Brain microvascular endothelial cell (primary cell): ENCODE data around the gene LMX1B.

Experiments
- DNase-seq: peaks from one replicate; pipeline ENCODE4 v3.0.0-alpha.2; 2020
- H3K27ac ChIP-seq: fragments of 250-450 bp; sonication (Bioruptor Pico); 2 replicates; pipeline ENCODE4 v1.5.1; 2020; ENCODE audit warnings: mild to moderate bottlenecking, moderate library complexity
- H3K27me3 ChIP-seq: fragments of 250-450 bp; sonication (Bioruptor Pico); replicated peaks from 2 replicates; pipeline ENCODE4 v1.5.1; 2020; ENCODE audit warnings: mild to moderate bottlenecking
- H3K36me3 ChIP-seq: fragments of 250-450 bp; sonication (Bioruptor Pico); replicated peaks from 2 replicates; pipeline ENCODE4 v1.5.1; 2020; ENCODE audit warnings: mild to moderate bottlenecking
- H3K4me3 ChIP-seq: 2 replicates; pipeline ENCODE4 v1.5.1; 2011; ENCODE audit warnings: low read depth, mild to moderate bottlenecking, control low read depth, low read length, moderate library complexity
- CTCF ChIP-seq: IDR thresholded peaks from 2 replicates; pipeline ENCODE4 v1.5.1; 2011; ENCODE audit warnings: low read depth, mild to moderate bottlenecking, moderate library complexity, low read length, control low read depth, inconsistent platforms; ENCODE audit errors: missing control alignments
- in situ Hi-C: cut with HindIII; loops from 2 replicates; pipeline ENCODE4 v1.10.0; 2017; ENCODE audit warnings: low sequenced_read_pairs, low pct_ligation_motif_present

Gene LMX1B

GRCh38 chr9:126617003-126617822, 3.5 kb downstream of the LMX1B start:
- H3K36me3 ChIP-seq: no peaks in the 10 kb centered on the region
- in situ Hi-C loops: no loop called here
- H3K27ac ChIP-seq: no peak overlapping the region
- H3K27me3 ChIP-seq: peaks cover 81% of the 10 kb centered on the region
- no peak for DNase-seq
- TF ChIP-seq CTCF: no peak
- no peak overlapping the region for H3K4me3 ChIP-seq

- in situ Hi-C loops: no loop called here
- Histone ChIP-seq H3K27ac (no peak overlapping the region), H3K36me3 (no peaks in the 10 kb centered on the region), H3K4me3 (no peak overlapping the region), H3K27me3 (peaks cover 81% of the 10 kb centered on the region)
- no peak for TF ChIP-seq CTCF
- DNase-seq: no peak
Observed at GRCh38 chr9:126617823-126618165, 4.1 kb downstream of the LMX1B start.

- DNase-seq: no peak
Observed at GRCh38 chr9:126618190-126618584, 4.5 kb downstream of the LMX1B start.

GRCh38 chr9:126618585-126619360, 5.0 kb downstream of the LMX1B start:
- no peaks in the 10 kb centered on the region for H3K36me3 ChIP-seq
- no peak overlapping the region for H3K27ac ChIP-seq
- in situ Hi-C loops: no loop called here
- DNase-seq: no peak
- peaks cover 84% of the 10 kb centered on the region for H3K27me3 ChIP-seq
- H3K4me3 ChIP-seq: no peak overlapping the region
- TF ChIP-seq CTCF: no peak

More at GRCh38 chr9:126618190-126618584, 4.5 kb downstream of the LMX1B start:
- H3K27ac ChIP-seq: no peak overlapping the region
- in situ Hi-C loops: no loop called here
- no peak overlapping the region for H3K4me3 ChIP-seq
- no peak for TF ChIP-seq CTCF
- H3K36me3 ChIP-seq: no peaks in the 10 kb centered on the region
- peaks cover 81% of the 10 kb centered on the region for H3K27me3 ChIP-seq

- no peak for DNase-seq
- Histone ChIP-seq H3K36me3 (no peaks in the 10 kb centered on the region), H3K4me3 (no peak overlapping the region), H3K27ac (no peak overlapping the region), H3K27me3 (peaks cover 87% of the 10 kb centered on the region)
- in situ Hi-C loops: no loop called here
- TF ChIP-seq CTCF: no peak
Observed at GRCh38 chr9:126619361-126620135, 5.8 kb downstream of the LMX1B start.
